HG02973 (cell line): ENCODE data around the gene RNLS.

Experiments
- ATAC-seq: cut with Tn5 transposase; IDR thresholded peaks from one replicate; pipeline ENCODE4 v1.9.1; 2021; ENCODE audit warnings: moderate library complexity; ENCODE audit not compliant: unreplicated experiment

RNLS gene

DNA sequence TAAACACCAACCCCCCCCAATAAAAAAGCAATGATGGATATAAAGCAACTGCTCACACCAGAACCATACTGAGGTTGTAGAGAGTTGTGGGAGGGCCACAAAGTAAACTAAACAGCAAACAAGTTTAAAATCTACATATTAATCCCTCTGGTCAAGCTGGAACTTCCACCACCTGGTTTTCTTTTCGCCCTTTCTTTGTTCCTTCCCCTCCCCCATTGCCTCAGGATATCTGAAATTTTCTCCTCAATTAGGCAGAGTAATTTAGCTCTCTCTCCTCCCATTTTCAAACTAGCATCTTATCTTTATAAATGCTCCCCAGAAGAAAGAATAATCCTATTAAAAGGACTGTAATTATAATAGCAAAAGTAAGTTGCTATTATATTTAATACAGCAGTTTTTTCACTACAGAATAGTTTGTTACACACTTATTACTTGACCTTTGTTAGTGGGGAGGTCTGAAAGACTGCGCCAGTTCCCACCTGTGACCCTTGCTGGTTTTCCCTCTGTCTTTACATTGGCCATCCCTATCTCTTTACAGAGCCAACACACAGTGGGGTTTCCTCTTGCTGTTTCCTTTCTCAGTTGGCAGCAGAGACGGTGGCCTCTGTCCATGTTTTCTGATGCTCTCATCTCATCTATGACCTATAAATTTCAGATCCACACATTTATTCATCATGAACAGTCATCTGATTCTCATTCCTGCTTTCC, 235.4 kb downstream of the RNLS start:
- ATAC-seq, result no peak

DNA sequence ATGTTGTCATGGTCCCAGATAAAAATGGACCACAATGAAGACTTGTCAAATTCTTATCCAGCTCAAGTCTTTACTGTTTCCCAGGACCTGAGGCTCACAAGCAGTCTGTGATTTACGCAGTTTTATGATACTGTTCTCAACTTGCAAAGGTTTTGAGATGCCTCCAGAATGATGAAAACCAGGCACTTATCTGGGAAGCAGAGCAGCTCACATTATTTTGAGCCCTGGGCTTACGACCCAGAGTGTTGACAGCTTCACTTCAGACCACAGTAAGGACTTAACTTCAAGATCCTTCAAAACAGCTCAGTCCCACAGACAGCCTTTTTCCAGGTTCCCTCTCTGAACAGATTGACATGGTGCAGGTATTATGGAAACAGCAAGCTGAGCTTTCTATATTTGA, 236.1 kb downstream of the RNLS start:
- no peak for ATAC-seq

DNA sequence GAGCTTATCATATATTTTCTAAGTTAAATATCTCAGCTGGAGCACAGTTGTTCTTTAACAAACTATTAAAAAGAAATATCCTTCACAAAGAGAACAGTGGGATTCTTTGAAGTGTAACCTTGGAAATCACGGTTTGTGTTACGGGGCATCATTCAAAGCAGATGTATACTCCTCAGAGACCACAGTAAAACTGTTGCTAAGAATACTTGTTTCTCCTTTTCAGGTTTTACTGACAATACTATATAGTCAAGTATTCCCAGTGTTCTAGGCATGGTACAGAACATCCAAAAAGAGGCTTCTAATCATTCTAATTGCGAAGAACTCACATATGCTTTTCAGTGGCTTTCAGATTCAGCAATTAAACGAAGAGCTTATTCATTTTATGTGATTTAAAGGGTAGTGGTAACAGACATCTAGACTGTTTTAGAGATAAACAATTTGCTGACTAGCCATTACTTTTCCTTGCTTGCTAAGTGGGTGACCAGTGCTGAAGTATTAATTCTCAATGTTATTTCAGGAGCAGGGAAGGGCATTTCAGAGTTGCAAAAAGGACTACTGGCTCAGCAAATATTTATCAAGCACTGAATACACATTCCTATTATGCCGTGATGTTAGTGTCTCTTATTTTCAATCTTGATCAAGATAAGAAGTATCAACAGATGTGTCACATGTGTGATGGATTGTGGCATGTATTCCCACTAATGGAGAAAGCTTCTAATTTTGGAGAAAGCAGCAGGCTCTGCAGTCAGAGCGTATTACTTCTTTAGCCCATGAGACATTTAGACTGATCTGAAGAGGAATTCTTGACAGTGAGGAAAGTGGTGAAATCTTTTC, 236.8 kb downstream of the RNLS start:
- ATAC-seq, result no peak

DNA sequence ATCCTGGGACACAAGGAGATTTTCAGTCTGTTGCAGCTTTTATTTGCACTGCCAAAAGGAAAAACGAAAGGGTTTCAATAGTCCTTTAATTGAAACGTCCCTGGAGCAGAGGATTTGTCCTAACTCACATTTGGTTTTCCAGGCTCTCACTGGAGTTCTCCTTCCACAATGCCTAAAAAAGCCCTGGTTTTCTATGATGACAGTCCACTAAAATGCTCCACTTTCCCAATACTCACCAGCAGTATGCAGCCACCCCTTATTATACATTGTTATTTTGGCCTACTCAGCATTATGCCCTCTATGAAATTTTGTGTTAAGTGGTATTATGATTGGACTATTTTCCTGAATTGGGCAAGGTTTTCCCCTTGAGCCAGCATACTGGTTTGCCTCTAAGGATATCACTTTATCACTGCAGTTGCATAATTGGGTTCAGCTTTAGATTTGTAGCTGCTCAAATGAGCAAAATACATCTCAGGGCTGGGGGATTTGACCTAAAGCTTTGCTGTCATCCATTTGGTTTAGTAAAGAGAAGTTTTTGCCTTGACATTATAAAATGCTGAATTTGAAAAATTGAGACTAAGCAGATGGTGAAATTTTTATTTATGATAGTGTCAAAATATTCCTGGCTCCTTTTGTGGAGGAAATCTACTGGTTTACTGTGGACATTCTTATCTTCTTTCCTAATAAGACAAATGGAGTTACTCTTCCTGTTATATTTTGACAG, 239.2 kb downstream of the RNLS start:
- no peak for ATAC-seq

DNA sequence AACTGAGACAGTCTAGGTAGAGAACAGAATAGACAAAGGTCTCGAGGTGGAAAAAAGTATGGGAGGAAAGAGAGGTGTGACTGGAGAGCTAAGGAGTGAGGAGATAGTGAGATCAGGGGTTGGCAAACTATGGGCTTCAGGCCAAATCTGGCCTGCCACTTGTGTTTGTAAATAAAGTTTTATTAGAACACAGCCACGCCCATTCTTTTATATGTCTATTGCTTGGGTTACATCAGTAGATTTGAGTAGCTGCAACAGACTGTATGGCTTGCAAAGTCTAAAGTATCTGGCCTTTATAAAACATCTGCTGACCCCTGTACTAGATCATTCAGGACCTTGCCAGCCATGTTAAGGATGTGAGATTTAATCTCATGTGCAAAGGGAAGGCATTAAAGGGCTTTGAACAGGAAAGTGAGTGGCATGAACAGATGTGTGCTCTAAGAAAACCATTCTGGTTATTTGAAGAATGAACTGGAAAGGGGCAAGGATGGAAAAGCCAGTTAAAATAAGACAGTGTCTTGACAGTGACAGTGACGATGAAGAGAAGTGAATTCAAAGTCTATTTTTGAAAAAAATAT, 240.3 kb downstream of the RNLS start:
- ATAC-seq, result no peak

DNA sequence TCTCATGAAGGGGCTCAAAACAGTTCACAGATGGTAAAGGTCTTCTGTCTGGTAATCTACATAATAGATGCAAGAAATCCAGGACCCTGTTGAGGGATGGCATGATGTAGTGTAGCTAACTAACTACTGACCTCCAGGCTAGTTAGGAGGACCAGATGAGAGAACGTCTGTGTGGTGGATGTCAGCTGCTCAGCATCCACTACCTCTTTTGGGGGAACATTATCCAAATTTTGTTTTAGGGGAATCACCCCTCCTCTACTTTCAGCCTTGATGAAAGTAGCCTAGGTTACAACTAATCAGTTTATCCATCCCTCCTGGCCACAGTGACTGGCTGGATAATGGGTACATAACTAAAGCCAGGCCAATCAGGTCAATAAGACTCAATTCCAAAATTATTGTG, 246.0 kb downstream of the RNLS start:
- ATAC-seq, result no peak

DNA sequence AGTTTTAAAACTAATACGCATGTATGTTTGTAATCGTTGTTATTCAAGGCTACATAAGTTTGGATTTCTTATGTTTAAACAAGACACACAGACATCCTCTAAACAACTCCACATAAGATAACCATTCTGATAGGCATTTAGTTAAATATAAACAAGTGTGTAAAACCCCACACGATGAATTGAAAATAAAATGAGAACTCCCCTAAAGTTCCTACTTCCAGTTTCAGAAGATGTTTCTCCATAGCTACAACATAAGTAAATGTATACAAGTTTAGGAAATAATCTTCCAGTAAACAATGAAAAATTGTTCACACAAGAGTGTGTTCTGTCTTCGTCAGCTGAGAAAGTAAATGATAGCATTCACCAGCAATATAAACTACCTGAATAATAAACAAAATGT, 246.8 kb downstream of the RNLS start:
- no peak for ATAC-seq

DNA sequence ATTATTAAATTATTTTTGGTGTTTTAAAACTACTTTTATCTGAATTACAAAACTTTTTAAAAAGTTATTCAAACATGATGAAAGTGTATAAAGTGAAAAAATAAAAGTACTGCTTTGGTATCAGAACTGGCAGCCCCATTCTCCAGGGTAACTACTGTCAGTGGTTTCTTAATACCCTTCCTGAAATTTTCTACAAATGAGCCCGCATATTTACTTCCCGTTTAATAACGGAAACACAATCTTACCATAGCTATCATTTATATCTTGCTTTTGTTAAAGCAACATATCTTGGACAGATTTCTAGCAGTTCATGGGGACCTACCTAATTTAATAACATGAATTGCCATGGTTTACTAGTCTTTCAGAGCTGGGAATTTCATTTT, 249.9 kb downstream of the RNLS start:
- ATAC-seq, result no peak

DNA sequence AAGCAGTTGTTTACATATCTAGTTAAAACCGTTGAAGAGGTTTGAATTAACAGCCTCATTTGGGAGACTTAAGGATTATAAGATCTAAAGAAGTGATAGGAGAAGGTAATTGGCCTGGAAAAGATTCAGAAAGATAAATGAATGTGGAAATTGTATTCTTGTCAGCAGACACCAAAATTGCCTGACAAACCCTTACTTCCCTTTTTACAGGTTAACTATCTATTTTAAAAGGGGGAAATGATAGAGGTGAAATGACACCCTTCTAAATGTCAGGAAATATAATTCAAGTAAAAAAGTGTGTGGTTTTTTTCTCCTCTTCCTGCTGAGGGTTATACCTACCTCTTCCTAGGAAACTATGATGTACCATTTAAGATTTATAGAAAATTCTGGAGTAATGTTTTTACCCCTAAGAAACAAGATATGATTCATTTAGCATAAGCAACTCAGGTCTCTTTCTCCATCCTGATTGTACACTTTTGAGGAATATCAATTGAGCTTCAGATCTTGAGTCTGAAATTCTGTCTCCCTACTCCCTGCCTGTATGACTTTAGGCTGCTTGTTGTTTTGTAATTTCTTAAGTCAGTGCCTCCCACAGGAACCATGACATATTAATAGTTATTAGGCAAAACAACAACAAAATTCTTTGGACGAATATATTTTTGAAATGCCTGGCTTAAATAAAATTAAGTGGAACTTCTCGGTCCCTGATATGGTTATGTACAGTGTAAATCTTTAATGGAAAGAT, 250.4 kb downstream of the RNLS start:
- no peak for ATAC-seq

DNA sequence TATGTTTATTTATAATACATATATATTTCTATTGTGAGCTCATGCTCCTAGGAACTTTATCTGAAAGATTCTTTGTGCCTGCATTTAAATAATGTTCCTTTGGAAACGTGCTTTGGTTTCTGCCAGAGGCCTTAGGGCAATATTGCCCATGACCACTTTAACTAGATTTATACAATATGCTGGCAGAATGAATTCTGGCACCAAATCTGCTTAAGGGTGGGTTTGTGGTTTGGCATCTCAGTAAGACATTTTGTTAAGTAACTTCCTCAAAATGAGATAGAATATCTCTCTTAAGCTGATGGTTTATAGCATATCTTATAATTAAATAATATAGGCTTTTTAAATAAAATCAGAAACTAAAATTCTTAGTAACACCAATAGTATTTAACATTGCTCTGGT, 252.9 kb downstream of the RNLS start:
- ATAC-seq, result no peak

DNA sequence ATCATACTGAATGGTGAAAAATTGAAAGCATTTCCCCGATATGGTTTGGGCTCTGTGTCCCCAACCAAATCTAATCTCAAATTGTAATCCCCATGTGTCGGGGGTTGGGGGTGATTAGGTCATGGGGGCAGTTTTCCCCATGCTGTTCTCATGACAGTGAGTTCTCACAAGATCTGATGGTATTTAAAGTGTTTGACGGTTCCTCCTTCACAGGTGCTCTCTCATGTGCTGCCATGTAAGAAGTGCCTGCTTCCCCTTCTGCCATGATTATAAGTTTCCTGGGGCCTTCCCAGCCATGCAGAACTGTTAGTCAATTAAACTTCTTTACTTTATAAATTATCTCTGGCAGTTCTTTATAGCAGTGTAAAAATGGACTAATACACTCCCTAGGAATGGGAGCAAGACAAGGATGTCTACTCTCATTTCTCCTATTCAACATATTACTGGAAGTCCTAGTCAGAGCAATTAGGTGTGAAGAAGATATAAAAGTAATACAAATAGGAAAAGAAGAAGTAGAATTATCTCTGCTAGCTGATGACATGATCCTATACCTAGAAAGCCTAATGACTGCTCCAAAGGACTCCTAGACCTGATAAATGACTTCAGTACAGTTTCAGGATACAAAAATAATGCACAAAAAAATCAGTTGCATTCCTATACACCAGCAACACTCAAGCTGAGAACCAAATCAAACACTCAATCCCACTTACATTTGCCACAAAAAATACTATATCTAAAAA, 260.6 kb downstream of the RNLS start:
- ATAC-seq, result no peak

DNA sequence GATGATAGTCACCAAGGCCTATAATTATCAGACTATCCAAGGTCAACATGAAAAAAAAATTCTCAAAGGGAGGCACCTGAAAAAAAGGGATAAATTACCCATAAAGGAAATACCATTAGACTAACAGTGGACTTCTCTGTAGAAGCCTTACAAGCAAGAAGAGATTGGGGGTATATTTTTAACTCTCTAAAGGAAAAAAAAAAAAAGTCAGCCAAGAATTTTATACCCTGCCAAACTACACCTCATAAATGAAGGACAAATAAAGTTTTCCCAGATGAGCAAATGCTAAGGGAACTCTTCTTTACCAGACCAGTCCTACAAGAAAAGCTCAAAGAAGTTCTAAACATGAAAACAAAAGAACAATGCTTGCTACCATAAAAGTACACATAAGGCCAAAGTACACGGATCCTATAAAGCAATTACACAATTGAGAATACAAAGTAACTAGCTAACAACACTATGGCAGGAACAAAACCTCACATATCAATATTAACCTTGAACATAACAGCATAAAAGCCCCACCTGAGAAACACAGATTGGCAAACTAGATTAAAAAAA, 263.1 kb downstream of the RNLS start:
- ATAC-seq, result no peak

DNA sequence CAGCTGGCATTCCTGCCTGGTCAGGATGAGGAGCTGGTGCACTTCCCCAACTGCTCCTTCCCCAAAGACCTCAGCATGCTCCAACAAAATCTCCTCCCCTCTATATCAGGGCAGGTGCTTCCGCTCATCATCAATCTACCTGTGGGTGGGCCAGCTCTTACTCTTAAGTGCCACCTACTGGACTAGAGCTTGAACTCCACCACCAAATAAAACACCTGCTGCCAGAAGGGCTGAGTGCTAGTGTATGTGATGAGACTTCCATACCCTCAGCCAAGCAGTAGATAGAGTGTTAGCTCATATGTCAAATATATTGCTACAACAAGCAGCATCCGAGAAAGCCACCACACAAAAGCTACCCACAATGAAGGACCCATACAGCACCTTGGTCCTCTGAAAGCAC, 264.3 kb downstream of the RNLS start:
- no peak for ATAC-seq

DNA sequence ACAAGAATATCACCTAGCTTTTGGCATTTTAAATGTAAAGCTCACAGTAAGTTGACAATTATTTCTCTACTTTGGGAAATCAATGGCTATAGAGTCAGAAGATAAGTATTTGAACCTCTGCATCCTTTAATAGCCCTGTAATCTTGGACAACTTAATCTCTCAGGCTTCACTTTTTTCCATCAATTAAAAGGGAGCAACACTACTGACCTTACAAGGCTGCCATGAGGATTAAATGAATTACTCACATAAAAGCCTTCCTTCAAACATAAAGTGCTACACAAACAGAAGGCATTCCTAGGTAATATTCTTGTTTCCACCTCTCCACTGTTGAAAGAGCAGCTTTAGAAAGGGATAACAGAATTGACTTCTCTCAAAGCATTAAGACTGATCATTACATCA, 266.0 kb downstream of the RNLS start:
- no peak for ATAC-seq

DNA sequence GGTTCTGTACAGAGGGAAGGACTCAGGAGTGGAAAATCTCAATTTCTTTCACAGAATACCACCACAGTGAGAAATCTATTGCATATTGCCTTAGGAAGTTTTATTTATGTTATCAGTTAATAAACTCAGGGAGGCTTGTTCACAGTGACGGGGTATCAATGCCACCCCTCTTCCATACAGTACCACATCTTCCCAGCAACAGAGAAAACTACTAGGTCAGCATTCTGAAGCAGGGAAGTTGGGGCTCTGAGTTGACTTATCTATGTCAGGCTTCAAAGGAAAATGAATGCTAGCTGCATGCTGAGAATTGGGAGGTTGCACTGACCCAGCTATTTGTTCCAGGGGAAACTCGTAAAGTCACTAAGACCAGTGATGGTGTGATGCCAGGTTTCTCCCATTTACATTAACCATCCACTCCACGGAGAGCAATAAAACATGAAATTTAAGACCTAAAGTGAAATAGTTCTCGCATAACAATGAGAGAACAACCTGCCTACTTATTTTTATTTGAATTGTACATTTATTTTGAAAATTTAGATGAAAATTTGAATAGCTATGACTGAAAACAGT, 266.7 kb downstream of the RNLS start:
- no peak for ATAC-seq

DNA sequence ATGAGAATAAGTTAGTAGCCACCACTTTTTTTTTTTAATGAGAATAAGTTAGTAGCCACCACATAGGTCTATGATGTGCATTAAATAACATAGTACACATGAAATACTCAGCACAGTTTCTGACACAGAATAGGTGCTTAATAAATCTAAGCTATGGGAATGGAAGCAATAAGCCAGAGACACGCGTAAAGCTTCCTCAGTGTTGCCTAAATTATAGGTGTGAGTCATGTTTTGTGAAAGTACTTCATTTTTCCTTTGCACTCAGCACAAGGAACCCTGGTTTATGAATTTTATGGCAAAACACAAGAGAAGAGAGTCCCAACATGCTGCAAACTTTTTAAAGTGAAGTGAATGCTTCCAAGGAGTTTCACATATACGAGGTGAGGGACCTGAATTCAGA, 267.4 kb downstream of the RNLS start:
- no peak for ATAC-seq

DNA sequence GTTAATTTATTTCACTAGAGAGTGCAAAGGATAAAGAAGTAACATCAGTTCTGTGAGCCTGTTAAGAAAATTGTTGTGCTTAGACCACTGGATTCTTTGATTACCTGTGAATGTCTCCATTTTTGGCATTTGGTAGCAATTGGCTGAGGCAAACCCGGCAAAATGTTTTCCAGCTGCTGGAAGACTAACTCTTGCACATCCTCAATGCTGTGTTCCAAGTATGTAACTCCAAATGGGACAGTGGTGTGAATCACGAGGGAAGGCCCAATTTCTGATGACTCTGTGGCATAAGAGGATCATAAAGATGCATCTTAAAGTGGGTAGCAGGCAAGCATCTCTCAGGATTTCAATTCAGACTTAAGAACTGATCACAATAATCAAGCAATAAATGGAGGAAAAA, 268.8 kb downstream of the RNLS start:
- ATAC-seq, result no peak

DNA sequence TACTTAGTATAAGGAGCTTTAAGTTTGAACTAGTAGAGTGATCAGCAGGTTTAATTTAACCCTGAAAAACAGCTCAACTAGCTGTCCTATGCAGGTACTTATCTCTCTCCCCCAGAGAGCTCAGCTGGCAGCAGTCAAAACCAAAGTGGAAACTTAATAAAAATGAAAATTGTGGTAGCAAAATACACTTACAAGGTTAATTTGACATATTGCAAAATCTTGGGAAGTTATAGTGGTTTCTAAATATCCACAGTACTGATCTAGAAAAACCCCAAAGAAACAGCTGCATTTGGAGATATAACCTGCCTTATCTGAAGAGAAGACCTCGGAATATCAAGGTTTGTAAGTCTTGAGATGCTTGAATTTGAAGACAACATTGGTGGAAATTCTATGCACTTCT, 269.2 kb downstream of the RNLS start:
- ATAC-seq, result no peak

DNA sequence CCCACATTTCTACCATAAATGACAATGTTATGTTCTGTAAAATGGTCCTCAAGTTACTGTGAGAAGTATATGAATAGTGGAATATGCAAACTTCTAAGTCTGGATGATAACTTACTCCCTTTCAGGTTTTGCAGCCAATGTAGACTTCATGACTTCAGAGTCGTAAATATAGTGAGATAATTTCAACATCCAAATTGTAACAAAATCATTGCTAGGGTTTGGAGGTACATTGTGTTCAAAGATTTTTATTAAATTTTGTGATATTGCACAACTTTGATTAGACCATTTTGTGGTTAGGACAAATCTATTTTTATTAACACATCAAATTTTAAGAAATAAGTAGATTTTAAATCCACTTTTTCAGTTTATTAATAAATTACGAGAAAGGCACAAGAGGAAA, 270.3 kb downstream of the RNLS start:
- no peak for ATAC-seq

DNA sequence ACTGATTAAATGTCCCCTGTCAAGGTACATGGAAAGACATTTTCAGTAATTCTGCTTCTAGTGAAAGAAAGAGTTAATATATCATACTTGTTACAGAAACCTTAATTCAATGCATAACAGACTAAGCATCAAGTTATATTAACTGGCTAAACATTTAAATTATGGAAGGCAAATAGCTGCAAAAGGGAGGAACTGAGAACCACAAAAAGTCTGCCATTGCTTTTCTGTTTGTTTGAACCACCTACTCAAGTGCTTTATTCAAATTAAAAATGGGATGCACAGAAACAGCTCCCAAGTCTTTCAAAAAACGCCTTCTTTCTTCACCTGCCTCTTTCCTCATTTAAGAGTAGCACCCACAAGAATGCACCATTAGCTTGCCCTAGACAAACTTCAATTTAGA, 271.9 kb downstream of the RNLS start:
- no peak for ATAC-seq
